Skeletal muscle satellite cell (primary cell): ENCODE results near the gene CEP55.

Source experiments
- H3K27me3 ChIP-seq: 2 replicates; pipeline ENCODE4 v1.7.0; 2013; ENCODE audit warnings: low read length; ENCODE audit not compliant: control insufficient read depth, insufficient read depth
- H3K36me3 ChIP-seq: 2 replicates; pipeline ENCODE4 v1.7.0; 2013; ENCODE audit warnings: mild to moderate bottlenecking, control low read depth, low read length; ENCODE audit not compliant: insufficient read depth
- H3K4me1 ChIP-seq: 2 replicates; pipeline ENCODE4 v1.7.0; 2013; ENCODE audit warnings: low read length; ENCODE audit not compliant: control insufficient read depth, insufficient read depth
- H3K4me2 ChIP-seq: 2 replicates; pipeline ENCODE4 v1.7.0; 2013; ENCODE audit warnings: mild to moderate bottlenecking, low read length
- H3K4me3 ChIP-seq: 2 replicates; pipeline ENCODE4 v1.7.0; 2013; ENCODE audit warnings: low read length
- H3K9ac ChIP-seq: 2 replicates; pipeline ENCODE4 v1.7.0; 2013; ENCODE audit warnings: mild to moderate bottlenecking, low read depth, low read length, moderate library complexity
- H3K9me3 ChIP-seq: replicated peaks from 2 replicates; pipeline ENCODE4 v1.7.0; 2013; ENCODE audit warnings: mild to moderate bottlenecking, control low read depth, low read length

CEP55 gene

DNA sequence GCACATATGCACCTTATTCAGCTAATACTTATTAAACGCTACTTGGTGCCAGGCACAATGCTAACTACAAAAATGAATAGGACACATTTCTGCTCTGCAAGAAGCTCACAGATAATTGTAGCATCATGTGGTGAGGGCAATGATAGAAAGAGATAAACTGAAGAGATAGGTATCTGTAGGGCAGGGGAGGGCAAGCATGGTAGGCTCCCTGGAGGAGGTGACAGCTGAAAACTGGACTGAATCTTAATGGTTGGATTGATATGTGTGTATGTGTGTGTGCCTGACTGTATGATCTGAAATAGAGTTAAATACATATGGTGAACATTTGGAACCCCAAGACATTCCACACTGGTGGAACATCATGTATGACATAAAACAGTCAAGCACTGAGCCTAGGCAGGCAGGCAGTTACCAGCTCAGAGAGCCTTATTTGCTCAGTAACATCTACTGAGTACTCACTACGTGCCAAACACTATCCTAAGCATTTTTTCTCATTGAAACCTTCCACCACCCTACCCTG is 4.8 kb upstream of the CEP55 start:
- no peak overlapping the region for H3K4me3 ChIP-seq

DNA sequence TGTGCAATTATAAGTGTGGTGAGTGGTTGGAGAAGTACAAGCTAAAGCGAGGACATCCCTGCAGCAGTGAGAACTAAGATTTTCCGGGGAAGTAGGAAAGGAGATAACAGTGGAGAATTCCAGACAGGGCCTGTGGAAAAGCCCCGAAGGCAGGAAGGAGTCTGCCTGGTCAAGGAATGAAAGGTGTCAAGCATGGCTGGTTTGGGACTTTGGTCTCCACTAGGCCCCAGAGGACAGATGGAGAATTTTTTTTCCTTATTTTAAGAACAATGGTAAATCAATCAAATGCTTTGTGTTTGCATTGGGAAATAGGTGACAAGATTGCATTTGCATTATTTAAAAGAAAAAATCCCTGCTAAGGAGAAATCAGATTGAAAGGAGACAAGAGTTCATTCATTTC is 3.2 kb upstream of the CEP55 start:
- Histone ChIP-seq H3K4me2 (no peak overlapping the region), H3K9me3 (no peaks in the 10 kb centered on the region), H3K36me3 (no peaks in the 10 kb centered on the region), H3K27me3 (no peaks in the 10 kb centered on the region), H3K4me3 (no peak overlapping the region), H3K4me1 (peaks cover 8% of the 10 kb centered on the region), H3K9ac (no peak overlapping the region)

More for the DNA sequence above, 4.8 kb upstream of the CEP55 start:
- Histone ChIP-seq H3K27me3 (no peaks in the 10 kb centered on the region), H3K9ac (no peak overlapping the region), H3K9me3 (no peaks in the 10 kb centered on the region), H3K4me1 (peaks cover 6% of the 10 kb centered on the region), H3K4me2 (no peak overlapping the region), H3K36me3 (no peaks in the 10 kb centered on the region)

DNA sequence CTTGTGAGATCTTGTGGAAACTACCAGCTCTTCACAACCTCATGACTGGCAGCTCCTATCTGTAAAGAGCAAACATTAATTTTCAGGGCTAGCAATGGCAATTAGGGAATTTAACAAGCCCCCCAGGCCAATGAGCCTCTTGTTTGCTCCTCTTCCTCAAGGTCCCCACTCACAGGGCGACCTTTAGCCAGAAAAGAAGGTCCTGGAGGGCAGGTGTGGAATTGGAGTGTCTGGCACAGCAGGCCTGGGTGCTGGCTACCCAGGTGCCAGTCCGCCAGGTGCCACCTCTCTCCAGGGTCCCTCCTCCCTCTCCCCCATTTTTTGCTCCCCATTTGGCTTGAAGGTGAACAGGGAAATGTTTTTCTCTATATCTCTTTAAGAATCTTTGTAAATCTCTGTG is 1.9 kb upstream of the CEP55 start:
- no peaks in the 10 kb centered on the region for H3K27me3 ChIP-seq
- H3K9me3 ChIP-seq, result no peaks in the 10 kb centered on the region
- no peak overlapping the region for H3K4me3 ChIP-seq
- no peak overlapping the region for H3K4me2 ChIP-seq
- H3K36me3 ChIP-seq, result no peaks in the 10 kb centered on the region
- no peak overlapping the region for H3K9ac ChIP-seq
- H3K4me1 ChIP-seq, result peaks cover 12% of the 10 kb centered on the region

GRCh38 chr10:93495654-93496321 is 624 bp upstream of the CEP55 start:
- Histone ChIP-seq H3K9ac (peak overlapping the region; percentile 84), H3K9me3 (no peaks in the 10 kb centered on the region), H3K36me3 (no peaks in the 10 kb centered on the region)

DNA sequence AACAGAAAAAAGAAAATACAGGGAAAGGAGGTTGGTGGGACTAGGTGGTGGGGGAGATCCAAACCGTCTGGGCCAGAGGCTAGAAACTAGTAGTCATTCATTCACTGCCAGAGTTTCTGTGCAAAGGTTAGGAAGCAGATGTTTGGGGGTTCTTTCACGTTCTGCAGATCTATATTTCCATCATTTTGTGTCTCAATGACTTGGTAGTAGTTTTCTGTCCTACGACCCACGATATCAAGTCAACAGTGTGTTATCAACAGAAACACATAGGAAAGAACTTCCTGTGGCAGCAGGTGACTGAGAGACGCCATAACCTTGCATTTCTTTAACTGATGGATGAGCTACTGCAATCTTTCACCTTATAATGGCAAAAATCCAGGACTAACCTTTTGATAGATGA is 1.8 kb downstream of the CEP55 start:
- Histone ChIP-seq H3K9me3 (no peaks in the 10 kb centered on the region), H3K9ac (no peak overlapping the region), H3K36me3 (peaks cover 7% of the 10 kb centered on the region), H3K27me3 (no peaks in the 10 kb centered on the region), H3K4me3 (peak overlapping the region; percentile 17), H3K4me2 (peak overlapping the region; percentile 65), H3K4me1 (peaks cover 12% of the 10 kb centered on the region)

More at GRCh38 chr10:93495654-93496321, 624 bp upstream of the CEP55 start:
- Histone ChIP-seq H3K4me2 (peak overlapping the region; percentile 95), H3K27me3 (no peaks in the 10 kb centered on the region), H3K4me3 (peak overlapping the region; percentile 93), H3K4me1 (peaks cover 12% of the 10 kb centered on the region)

GRCh38 chr10:93501650-93502049 is 5.2 kb downstream of the CEP55 start:
- H3K9me3 ChIP-seq, result no peaks in the 10 kb centered on the region
- no peak overlapping the region for H3K4me3 ChIP-seq
- H3K27me3 ChIP-seq, result no peaks in the 10 kb centered on the region
- H3K4me1 ChIP-seq, result peaks cover 6% of the 10 kb centered on the region
- no peak overlapping the region for H3K4me2 ChIP-seq
- peaks cover 17% of the 10 kb centered on the region for H3K36me3 ChIP-seq
- H3K9ac ChIP-seq, result no peak overlapping the region

- no peak overlapping the region for H3K4me3 ChIP-seq
- no peaks in the 10 kb centered on the region for H3K27me3 ChIP-seq
- no peak overlapping the region for H3K9ac ChIP-seq
- no peak overlapping the region for H3K4me2 ChIP-seq
- H3K36me3 ChIP-seq, result peaks cover 17% of the 10 kb centered on the region
- peaks cover 5% of the 10 kb centered on the region for H3K4me1 ChIP-seq
- no peaks in the 10 kb centered on the region for H3K9me3 ChIP-seq
Measured at GRCh38 chr10:93503075-93503474, 6.7 kb downstream of the CEP55 start.

DNA sequence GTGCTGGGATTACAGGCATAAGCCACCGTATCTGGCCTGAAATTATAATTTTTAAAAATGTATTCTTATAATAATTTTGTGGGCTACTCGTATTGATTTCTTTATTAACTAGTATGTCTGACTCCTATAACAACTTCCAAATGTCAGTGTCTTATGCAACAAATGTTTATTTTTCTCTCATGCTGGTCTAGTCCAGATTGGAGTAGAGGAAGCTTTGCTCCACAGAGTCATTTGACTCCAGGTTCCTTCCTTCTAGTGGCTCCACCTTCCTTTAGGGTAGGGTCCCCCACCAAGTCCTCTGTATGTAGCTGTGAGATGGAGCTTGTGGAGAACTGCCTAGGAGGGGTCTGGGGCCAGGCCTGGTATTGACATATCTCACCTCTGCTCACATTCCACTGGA is 8.7 kb downstream of the CEP55 start:
- H3K9me3 ChIP-seq, result no peaks in the 10 kb centered on the region
- peaks cover 19% of the 10 kb centered on the region for H3K36me3 ChIP-seq
- H3K4me1 ChIP-seq, result no peaks in the 10 kb centered on the region
- H3K4me3 ChIP-seq, result no peak overlapping the region
- no peaks in the 10 kb centered on the region for H3K27me3 ChIP-seq
- no peak overlapping the region for H3K4me2 ChIP-seq
- H3K9ac ChIP-seq, result no peak overlapping the region

- H3K4me3 ChIP-seq, result no peak overlapping the region
Measured at GRCh38 chr10:93509816-93510215, 13.4 kb downstream of the CEP55 start.

DNA sequence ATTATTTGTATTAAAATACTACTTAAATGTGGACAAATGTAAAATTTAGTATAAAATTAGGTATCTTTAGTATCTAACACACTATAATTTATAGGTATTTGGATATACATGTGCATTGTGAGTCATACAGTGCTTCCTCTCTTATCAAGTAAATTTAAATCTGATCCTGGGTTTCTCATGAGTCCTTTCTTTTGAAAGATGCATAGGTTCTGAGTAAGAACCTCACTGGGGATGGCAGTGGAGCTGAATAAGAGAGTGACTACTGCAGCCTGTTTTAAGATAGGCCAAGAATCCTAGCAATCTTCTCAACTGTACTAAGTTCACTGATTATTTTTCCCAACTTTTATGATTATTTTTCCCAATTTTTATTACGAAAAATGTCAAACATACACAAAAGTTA is 16.2 kb downstream of the CEP55 start:
- Histone ChIP-seq H3K4me3 (no peak overlapping the region), H3K27me3 (no peaks in the 10 kb centered on the region), H3K4me2 (no peak overlapping the region), H3K9ac (peak overlapping the region; percentile 31), H3K4me1 (peaks cover 25% of the 10 kb centered on the region), H3K9me3 (no peaks in the 10 kb centered on the region), H3K36me3 (peaks cover 19% of the 10 kb centered on the region)

More at GRCh38 chr10:93509816-93510215, 13.4 kb downstream of the CEP55 start:
- Histone ChIP-seq H3K36me3 (peaks cover 15% of the 10 kb centered on the region), H3K9ac (no peak overlapping the region), H3K4me2 (no peak overlapping the region), H3K9me3 (no peaks in the 10 kb centered on the region), H3K27me3 (no peaks in the 10 kb centered on the region), H3K4me1 (peaks cover 7% of the 10 kb centered on the region)

DNA sequence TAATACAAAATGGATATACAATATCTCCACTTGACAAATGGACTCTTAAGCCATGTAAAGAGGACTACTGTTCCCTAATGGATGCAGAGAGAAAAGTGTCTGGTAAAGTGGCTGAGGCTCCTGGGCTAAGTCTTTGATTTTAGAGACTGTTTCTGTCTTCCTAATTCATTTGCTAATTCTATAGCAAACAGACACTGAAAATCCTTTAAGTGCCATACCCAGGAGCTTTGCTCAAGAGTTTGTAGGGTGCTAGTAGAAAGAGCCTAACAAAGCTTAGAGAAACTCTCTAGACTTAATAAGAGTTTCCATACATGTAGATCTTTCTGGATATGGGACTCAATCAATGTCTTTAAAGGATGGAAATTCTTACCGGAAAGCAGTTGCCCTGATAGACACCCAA is 16.7 kb downstream of the CEP55 start:
- Histone ChIP-seq H3K4me2 (no peak overlapping the region), H3K4me3 (no peak overlapping the region), H3K9me3 (no peaks in the 10 kb centered on the region), H3K9ac (peak overlapping the region; percentile 31), H3K36me3 (peaks cover 24% of the 10 kb centered on the region), H3K27me3 (no peaks in the 10 kb centered on the region), H3K4me1 (peaks cover 25% of the 10 kb centered on the region)

DNA sequence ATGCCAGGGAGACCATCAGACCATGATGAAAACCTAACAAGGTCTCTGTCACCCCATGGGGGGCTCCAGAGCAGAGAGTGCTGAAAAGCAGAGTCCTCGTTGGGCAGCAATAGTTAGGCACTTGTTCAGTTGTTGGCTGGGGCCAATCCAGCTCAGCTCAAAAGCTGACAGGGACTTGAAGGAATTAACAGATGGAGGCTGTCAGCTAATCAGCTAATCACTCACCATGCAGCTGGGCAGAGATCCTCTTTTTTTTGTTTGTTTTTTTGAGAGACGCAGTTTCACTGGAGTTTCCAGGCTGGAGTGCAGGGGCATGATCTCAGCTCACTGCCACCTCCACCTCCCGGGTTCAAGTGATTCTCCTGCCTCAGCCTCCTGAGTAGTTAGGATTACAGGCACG is 18.1 kb downstream of the CEP55 start:
- Histone ChIP-seq H3K4me1 (peaks cover 25% of the 10 kb centered on the region), H3K36me3 (peaks cover 31% of the 10 kb centered on the region), H3K9ac (peak overlapping the region; percentile 64), H3K4me3 (no peak overlapping the region), H3K4me2 (peak overlapping the region; percentile 57), H3K9me3 (no peaks in the 10 kb centered on the region), H3K27me3 (no peaks in the 10 kb centered on the region)
